H1 (cell line): ENCODE results near the gene NHLH1. TPM values are rescaled to one million over a fixed set of nuclear protein-coding genes. Genes with fewer than 3 reads are reported as not detected.

Source experiments
- BCL11A ChIP-seq, 2 experiments: IDR thresholded peaks; one replicate each; pipeline ENCODE4 v1.6.1; 2011; ENCODE audit warnings: low read depth in 2 of 2, low read length in 2 of 2, mild to moderate bottlenecking in 2 of 2
- CTBP2 ChIP-seq: IDR thresholded peaks from 2 replicates; pipeline ENCODE4 v1.7.0; 2011; ENCODE audit warnings: borderline replicate concordance, mild to moderate bottlenecking, moderate library complexity, mixed read lengths, low read length; ENCODE audit not compliant: insufficient read depth, insufficient read length
- JUN ChIP-seq: IDR thresholded peaks from 2 replicates; pipeline ENCODE4 v1.6.1; 2011; ENCODE audit warnings: low read depth, mild to moderate bottlenecking, improper control_type of control experiment, low read length
- RAD21 ChIP-seq, 2 experiments: IDR thresholded peaks in 1 of 2; conservative IDR thresholded peaks in 1 of 2; 2 replicates each; pipeline ENCODE4 v1.6.1; 2011; ENCODE audit warnings: low read depth in 2 of 2, low read length in 2 of 2, improper control_type of control experiment in 1 of 2, inconsistent platforms in 1 of 2, mild to moderate bottlenecking in 1 of 2, moderate library complexity in 1 of 2
- polyA plus RNA-seq, 7 experiments: library from polyadenylated mRNA; depleted of rRNA in 3 of 7; stranded (reverse) in 5 of 7; unstranded in 2 of 7; fragments of >200 nt in 5 of 7; fragments of 200-250 nt in 2 of 7; gene quantifications; 1 replicate in 5 of 7; 2 replicates in 1 of 7; 4 replicates in 1 of 7; pipeline versions ENCODE4 v1.2.1 to v1.2.3, GENCODE V29; 2011 to 2013; ENCODE audit warnings: missing spikeins in 2 of 7, mixed read lengths in 2 of 7
- total RNA-seq: library from RNA; stranded (reverse); fragmentation: NEBNext Ultra II Directional; extraction: Animal tissue kit (Norgen Biotek cat#: 25700); gene quantifications from 2 replicates; pipeline ENCODE4 v1.2.1, GENCODE V29; 2021
- TF ChIP-seq, protein P1 (sequence below), 3 experiments: IDR thresholded peaks; 1 replicate in 2 of 3; 2 replicates in 1 of 3; pipeline versions ENCODE4 v1.5.1 to v1.6.1; 2011; ENCODE audit warnings: low read length in 3 of 3, mild to moderate bottlenecking in 3 of 3, inconsistent platforms in 2 of 3, low read depth in 1 of 3, moderate library complexity in 1 of 3; ENCODE audit not compliant: insufficient read depth in 1 of 3; ENCODE audit errors: control extremely low read depth in 1 of 3

Gene NHLH1
- total and polyA plus RNA-seq, 2 of the 8 experiments (the other 6 are each of a cell fraction or from before 2014, with no cell fraction given): 0.39 to 0.91 TPM

DNA sequence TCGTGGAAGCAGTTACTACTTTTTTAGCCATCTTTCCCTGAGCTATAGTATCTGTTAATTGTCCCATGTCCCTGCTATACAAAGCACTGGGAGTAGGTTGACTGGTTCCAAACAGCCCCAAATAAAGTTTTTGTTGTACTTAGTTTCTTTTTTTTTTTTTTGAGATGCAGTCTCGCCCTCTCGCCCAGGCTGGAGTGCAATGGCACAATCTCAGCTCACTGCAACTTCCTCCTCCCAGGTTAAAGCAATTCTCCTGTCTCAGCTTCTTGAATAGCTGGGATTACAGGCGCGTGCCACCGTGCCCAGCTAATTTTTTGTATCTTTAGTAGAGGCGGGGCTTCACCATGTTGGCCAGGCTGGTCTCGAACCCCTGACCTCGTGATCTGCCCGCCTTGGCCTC, 20.4 kb upstream of the NHLH1 start (continued):
- TF ChIP-seq RAD21 (IDR thresholded peaks at IDR 0.05 in 1 of 2, conservative IDR thresholded peaks at IDR 0.05 in 1 of 2; ENCODE audit: low read depth in 2 of 2, low read length in 2 of 2) (no peak), CTBP2 (no peak), JUN (no peak), BCL11A (IDR thresholded peaks at IDR 0.05; ENCODE audit: low read depth in 2 of 2, low read length in 2 of 2) (no peak)
- TF ChIP-seq, protein P1, sequence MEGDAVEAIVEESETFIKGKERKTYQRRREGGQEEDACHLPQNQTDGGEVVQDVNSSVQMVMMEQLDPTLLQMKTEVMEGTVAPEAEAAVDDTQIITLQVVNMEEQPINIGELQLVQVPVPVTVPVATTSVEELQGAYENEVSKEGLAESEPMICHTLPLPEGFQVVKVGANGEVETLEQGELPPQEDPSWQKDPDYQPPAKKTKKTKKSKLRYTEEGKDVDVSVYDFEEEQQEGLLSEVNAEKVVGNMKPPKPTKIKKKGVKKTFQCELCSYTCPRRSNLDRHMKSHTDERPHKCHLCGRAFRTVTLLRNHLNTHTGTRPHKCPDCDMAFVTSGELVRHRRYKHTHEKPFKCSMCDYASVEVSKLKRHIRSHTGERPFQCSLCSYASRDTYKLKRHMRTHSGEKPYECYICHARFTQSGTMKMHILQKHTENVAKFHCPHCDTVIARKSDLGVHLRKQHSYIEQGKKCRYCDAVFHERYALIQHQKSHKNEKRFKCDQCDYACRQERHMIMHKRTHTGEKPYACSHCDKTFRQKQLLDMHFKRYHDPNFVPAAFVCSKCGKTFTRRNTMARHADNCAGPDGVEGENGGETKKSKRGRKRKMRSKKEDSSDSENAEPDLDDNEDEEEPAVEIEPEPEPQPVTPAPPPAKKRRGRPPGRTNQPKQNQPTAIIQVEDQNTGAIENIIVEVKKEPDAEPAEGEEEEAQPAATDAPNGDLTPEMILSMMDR (IDR thresholded peaks at IDR 0.05; ENCODE audit: control extremely low read depth in 1 of 3, insufficient read depth in 1 of 3, low read depth in 1 of 3, low read length in 3 of 3): no peak
